Cardiac muscle cell (in vitro differentiated cells and primary cell): Measurements from ENCODE around the gene SLC12A5. TPM values are rescaled to one million over a fixed set of nuclear protein-coding genes. Genes with fewer than 3 reads are reported as not detected.
A peak's percentile ranks its signal among the peaks of the same experiment; 100 is the strongest.

Experiments used
- DNase-seq, 2 donors: peaks; one replicate each; pipeline versions ENCODE4 v3.0.0 to v3.0.0-alpha.2; 2010 to 2017; ENCODE audit warnings: low read depth in 1 of 2, low spot score in 1 of 2
- H3K27ac ChIP-seq: fragments of 200-600 bp; sonication (generic); 2 replicates; pipeline ENCODE4 v1.5.1; 2016
- H3K27me3 ChIP-seq: fragments of 200-600 bp; sonication (generic); 2 replicates; pipeline ENCODE4 v1.6.0; 2016; ENCODE audit warnings: control low read depth
- H3K36me3 ChIP-seq: fragments of 200-600 bp; sonication (generic); 2 replicates; pipeline ENCODE4 v1.5.1; 2016; ENCODE audit warnings: control low read depth
- H3K4me1 ChIP-seq: fragments of 200-600 bp; sonication (generic); 2 replicates; pipeline ENCODE4 v1.8.1; 2017; ENCODE audit warnings: low read depth, mild to moderate bottlenecking, mixed run types
- H3K4me3 ChIP-seq: fragments of 200-600 bp; sonication (generic); 2 replicates; pipeline ENCODE4 v1.5.1; 2016; ENCODE audit warnings: mild to moderate bottlenecking
- H3K9me3 ChIP-seq: fragments of 200-600 bp; sonication (generic); 2 replicates; pipeline ENCODE4 v1.5.1; 2017; ENCODE audit warnings: low read depth, mild to moderate bottlenecking, control low read depth
- CTCF ChIP-seq: IDR thresholded peaks from 2 replicates; pipeline ENCODE4 v1.5.1; 2012; ENCODE audit warnings: low read depth, mild to moderate bottlenecking, low read length
- polyA plus RNA-seq: library from polyadenylated mRNA; unstranded; fragments of >200 nt; fragmentation: Nextera tagmentation; extraction: Ambion mirVana; gene quantifications from 2 replicates; pipeline ENCODE4 v1.2.1, GENCODE V29; 2016
- total RNA-seq: library from RNA; depleted of rRNA; stranded (reverse); fragments of >200 nt; gene quantifications from 2 replicates; pipeline ENCODE4 v1.2.3, GENCODE V29; 2016

SLC12A5 gene
- total and polyA plus RNA-seq, 2 experiments from 2014 or later = 8.3 to 27.9 TPM

GRCh38 chr20:46031014-46031569, 2.1 kb downstream of the SLC12A5 start:
- no peak for DNase-seq
- Histone ChIP-seq H3K4me3 (peak overlapping the region; percentile 19), H3K27me3 (peaks cover 99% of the 10 kb centered on the region)

DNA sequence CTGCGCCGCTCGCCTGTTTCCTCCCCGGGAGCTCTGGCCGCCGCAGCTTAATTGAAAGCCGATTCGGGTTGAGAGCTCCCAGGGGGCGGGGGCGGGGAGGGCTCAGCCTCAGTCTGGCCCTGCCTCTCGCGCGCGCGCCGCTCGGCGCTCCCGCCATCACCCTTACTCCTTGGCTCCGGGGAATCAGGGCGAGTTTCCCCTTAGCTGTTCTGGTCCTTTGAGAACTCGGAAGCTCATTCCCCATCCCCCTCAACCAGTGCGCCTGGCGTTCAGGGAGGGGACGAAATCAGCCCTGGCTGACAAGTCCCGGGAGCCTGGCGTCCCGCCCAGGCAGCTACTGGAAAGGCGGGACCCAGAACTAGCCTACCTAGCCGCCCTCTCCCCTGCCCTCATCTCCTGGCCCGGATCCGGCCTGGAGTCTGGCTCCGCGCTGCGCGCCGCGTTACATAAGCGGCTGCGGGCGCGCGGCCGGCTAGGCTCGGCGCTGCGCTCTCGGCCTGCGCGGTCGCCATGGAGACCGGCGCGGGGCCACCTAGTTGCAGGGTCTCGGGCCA, 2.8 kb downstream of the SLC12A5 start:
- no peak for TF ChIP-seq CTCF
- Histone ChIP-seq H3K27ac (no peak overlapping the region), H3K4me1 (no peaks in the 10 kb centered on the region), H3K4me3 (peak overlapping the region; percentile 19), H3K36me3 (no peaks in the 10 kb centered on the region), H3K9me3 (no peaks in the 10 kb centered on the region), H3K27me3 (peaks cover 99% of the 10 kb centered on the region)
- peak; percentile 17 to 41 for DNase-seq

More at GRCh38 chr20:46031014-46031569, 2.1 kb downstream of the SLC12A5 start:
- H3K9me3 ChIP-seq = no peaks in the 10 kb centered on the region
- TF ChIP-seq CTCF = no peak
- H3K27ac ChIP-seq = no peak overlapping the region
- no peaks in the 10 kb centered on the region for H3K4me1 ChIP-seq
- no peaks in the 10 kb centered on the region for H3K36me3 ChIP-seq

- Histone ChIP-seq H3K4me3 (no peak overlapping the region), H3K27ac (no peak overlapping the region), H3K4me1 (no peaks in the 10 kb centered on the region), H3K36me3 (no peaks in the 10 kb centered on the region), H3K27me3 (peaks cover 94% of the 10 kb centered on the region), H3K9me3 (no peaks in the 10 kb centered on the region)
- no peak for TF ChIP-seq CTCF
- DNase-seq = no peak
Measured at GRCh38 chr20:46034039-46034438, 5.0 kb downstream of the SLC12A5 start.

- no peak for DNase-seq
- no peak for TF ChIP-seq CTCF
- no peak overlapping the region for H3K4me3 ChIP-seq
- peaks cover 86% of the 10 kb centered on the region for H3K27me3 ChIP-seq
- H3K27ac ChIP-seq = no peak overlapping the region
- no peaks in the 10 kb centered on the region for H3K4me1 ChIP-seq
- no peaks in the 10 kb centered on the region for H3K36me3 ChIP-seq
- no peaks in the 10 kb centered on the region for H3K9me3 ChIP-seq
Measured at GRCh38 chr20:46035253-46035652, 6.2 kb downstream of the SLC12A5 start.

DNA sequence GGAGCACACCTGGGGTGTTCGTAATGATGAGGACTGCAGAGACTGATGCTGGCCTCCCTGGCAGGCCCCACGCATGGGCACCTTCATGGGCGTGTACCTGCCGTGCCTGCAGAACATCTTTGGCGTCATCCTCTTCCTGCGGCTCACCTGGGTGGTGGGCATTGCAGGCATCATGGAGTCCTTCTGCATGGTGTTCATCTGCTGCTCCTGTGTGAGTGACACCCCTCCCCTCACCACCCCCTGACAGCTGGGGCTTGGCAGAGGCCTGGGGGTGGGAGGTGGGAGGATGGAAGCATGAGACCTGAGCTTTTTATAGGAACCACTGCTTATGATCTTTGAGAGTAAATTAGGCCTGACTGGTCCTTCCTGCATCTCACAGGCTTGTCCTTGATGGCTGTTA, 6.7 kb downstream of the SLC12A5 start:
- H3K27me3 ChIP-seq = peaks cover 86% of the 10 kb centered on the region
- no peaks in the 10 kb centered on the region for H3K9me3 ChIP-seq
- no peak overlapping the region for H3K4me3 ChIP-seq
- TF ChIP-seq CTCF = no peak
- no peaks in the 10 kb centered on the region for H3K4me1 ChIP-seq
- no peak for DNase-seq
- no peaks in the 10 kb centered on the region for H3K36me3 ChIP-seq
- H3K27ac ChIP-seq = no peak overlapping the region
